Measurements from ENCODE around the gene PRKN.
"Not testable (repeated sequence)": the region's sequence is repeated elsewhere in the genome, so short reads cannot be mapped to it uniquely, and the experiment has no call there.

The PRKN gene

DNA sequence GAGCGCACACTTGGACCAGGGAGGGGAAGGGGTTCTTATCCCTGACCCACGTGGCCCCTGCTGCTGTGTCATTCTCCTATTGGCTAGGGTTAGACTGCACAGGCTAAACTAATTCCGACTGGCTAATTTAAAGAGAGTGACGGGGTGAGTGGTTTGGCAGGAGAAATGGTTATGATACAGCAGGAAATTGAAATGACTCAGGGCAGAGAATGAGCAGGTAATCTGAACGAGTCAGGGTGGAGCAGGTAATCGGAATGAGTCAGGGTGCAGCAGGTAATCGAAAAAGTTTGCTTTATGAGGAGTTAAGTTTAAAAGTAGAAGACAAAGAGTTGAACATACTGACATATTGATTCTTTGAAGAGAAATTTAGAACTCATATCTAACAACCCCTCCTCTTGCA, 1417.8 kb downstream of the PRKN start:
- not testable (repeated sequence) for DNase-seq

GRCh38 chr6:161308075-161308655, 1419.4 kb downstream of the PRKN start:
- no peak for DNase-seq

GRCh38 chr6:161305860-161306259, 1421.7 kb downstream of the PRKN start:
- no peak for DNase-seq

DNA sequence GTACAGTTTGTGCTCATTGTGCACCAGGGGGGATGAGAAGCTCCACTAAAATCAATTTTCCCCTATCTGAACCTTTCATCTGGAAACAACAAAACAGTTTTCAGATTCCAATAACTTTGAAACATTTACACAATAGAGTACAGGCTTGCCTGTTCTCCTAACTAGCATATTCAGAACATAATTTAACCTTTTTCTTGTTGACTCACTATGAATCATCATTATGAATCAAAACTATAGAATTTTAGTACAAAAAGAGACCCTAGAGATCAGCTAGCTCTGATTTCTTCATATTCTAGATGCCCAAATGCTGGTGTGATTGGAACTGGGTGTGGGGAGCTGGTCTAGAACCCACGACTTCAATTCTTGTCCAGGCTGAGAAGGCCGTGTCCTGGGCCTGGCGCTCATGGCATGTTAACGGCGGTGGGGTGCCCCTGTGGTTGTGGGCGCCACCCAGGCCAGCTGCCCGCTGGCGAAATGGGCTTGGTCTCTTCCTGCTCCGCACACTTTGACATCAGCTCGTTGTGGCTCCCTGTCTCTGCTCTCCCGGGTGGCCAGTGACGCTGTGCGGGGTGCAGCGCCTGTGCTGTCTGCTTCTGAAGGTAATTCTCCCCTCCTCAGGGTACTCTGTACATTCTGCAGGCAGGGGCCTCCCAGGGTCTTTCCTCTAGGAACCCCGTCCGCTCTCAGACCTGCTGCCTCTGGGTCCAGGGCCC, 1423.8 kb downstream of the PRKN start:
- DNase-seq, result no peak

GRCh38 chr6:161302949-161303348, 1424.6 kb downstream of the PRKN start:
- no peak for DNase-seq

- no peak for DNase-seq
Measured at GRCh38 chr6:161301338-161301737, 1426.2 kb downstream of the PRKN start.

- no peak for DNase-seq
Measured at GRCh38 chr6:161300823-161301222, 1426.7 kb downstream of the PRKN start.

DNA sequence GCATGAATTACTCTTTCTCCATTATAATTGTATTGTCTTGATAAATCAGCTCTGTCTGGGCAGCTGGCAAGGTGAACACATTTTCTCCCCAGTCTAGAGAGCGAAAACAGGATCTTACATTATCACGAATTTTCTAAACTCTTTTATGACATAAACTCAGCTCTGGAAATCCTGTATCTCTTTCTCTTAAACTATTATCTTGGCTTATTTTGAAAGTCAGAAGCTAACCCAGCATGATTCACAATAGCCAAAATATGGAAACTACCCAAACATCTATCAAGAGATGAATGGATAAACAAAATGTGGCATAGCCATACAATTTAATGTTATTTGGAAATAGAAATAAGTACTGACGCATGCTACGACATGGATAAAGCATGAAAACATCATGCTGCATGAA, 1427.8 kb downstream of the PRKN start:
- no peak for DNase-seq
